NCI-H2107 treated with DMSO at 0.1 percent for 48 hours (cell line): Measurements from ENCODE around the gene WNT3A.
A peak's percentile ranks its signal among the peaks of the same experiment; 100 is the strongest.

Experiments used
- DNase-seq: peaks from one replicate; lab custom pipeline; 2025; ENCODE audit not compliant: unreplicated experiment; lab: John Stamatoyannopoulos, UW

WNT3A gene

GRCh38 chr1:227999056-227999930 lies 7.5 kb upstream of the WNT3A start:
- peak; percentile 85 for DNase-seq

GRCh38 chr1:228000416-228000815 lies 6.4 kb upstream of the WNT3A start:
- no peak for DNase-seq

GRCh38 chr1:228000836-228001563 lies 5.8 kb upstream of the WNT3A start:
- DNase-seq = no peak

GRCh38 chr1:228001738-228002535 lies 4.9 kb upstream of the WNT3A start:
- DNase-seq = no peak

- DNase-seq = no peak
Measured at GRCh38 chr1:228002792-228003191, 4.0 kb upstream of the WNT3A start.

GRCh38 chr1:228003461-228004330 lies 3.1 kb upstream of the WNT3A start:
- no peak for DNase-seq

GRCh38 chr1:228004331-228004855 lies 2.4 kb upstream of the WNT3A start:
- DNase-seq = peak; percentile 18

- no peak for DNase-seq
Measured at GRCh38 chr1:228004856-228005462, 1.8 kb upstream of the WNT3A start.

- DNase-seq = no peak
Measured at GRCh38 chr1:228005511-228006033, 1.2 kb upstream of the WNT3A start.

GRCh38 chr1:228006034-228006785 lies 588 bp upstream of the WNT3A start:
- DNase-seq = no peak

GRCh38 chr1:228007049-228007800 lies 427 bp downstream of the WNT3A start:
- no peak for DNase-seq

- no peak for DNase-seq
Measured at GRCh38 chr1:228007801-228008341, 1.1 kb downstream of the WNT3A start.

GRCh38 chr1:228008391-228009115 lies 1.8 kb downstream of the WNT3A start:
- DNase-seq = no peak

- DNase-seq = peak; percentile 6
Measured at GRCh38 chr1:228009116-228009827, 2.5 kb downstream of the WNT3A start.

- peak; percentile 28 for DNase-seq
Measured at GRCh38 chr1:228009828-228010775, 3.3 kb downstream of the WNT3A start.
